Measurements from ENCODE around the gene MTUS2.

MTUS2 gene

DNA sequence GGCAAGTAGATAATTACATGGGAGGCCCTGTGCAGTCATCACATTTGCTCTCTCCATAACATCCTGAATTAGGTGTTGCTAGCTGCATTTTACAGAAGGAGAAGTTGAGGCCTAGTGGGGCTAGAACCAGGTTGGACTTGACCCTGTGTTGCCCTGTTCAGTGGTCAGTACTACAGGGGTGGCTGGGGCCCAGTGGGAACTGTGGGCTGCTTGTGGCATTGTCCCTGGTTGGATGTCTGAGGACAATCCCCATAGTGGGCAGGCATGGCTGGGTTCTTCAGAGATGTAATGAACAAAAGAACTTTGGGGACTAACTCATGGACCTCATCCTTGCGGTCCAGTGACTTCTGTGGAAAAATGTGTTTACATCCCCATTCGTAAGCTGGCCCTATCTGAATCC, 38.9 kb downstream of the MTUS2 start:
- DNase-seq (ENCODE audit: low read depth in 2 of 2) = no peak

DNA sequence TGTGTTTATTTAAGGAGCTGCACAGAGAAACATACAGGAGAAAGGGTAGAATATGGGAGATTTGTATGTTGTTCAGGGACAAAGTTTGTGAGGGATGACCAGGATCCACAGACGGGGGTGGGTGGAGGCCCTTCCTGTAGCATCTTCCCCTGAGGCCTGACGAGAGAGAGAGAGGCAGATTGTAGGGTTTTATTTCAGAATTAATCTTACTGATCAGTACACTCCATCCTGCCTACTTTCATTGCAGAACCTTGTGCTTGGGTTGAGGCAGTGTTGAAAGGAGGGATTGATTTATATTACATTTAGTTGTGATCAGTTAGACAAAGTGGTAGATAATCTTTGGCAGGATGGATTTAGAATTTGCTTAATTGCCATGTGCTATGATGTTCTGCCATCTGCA, 39.6 kb downstream of the MTUS2 start:
- DNase-seq (ENCODE audit: low read depth in 2 of 2) = no peak

DNA sequence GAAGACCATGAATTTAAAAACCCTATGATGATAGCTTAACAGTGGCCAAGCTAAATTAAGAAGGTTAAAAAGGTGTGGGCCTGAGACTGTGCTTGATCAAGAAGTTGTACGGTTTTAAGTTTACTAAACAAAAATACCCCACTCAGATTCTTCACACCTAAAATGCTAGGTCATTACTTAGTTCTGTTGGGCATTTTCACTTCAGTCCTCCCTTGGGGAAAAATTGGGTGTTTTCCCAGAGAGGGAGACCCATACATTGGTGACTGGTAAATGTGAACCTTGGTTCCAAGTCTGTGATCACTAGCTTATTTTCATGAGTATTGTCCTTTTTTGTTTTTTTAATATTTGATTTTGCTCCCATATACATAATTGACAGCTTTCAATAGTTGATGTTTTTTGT, 44.4 kb downstream of the MTUS2 start:
- no peak for DNase-seq (ENCODE audit: low read depth in 2 of 2)

DNA sequence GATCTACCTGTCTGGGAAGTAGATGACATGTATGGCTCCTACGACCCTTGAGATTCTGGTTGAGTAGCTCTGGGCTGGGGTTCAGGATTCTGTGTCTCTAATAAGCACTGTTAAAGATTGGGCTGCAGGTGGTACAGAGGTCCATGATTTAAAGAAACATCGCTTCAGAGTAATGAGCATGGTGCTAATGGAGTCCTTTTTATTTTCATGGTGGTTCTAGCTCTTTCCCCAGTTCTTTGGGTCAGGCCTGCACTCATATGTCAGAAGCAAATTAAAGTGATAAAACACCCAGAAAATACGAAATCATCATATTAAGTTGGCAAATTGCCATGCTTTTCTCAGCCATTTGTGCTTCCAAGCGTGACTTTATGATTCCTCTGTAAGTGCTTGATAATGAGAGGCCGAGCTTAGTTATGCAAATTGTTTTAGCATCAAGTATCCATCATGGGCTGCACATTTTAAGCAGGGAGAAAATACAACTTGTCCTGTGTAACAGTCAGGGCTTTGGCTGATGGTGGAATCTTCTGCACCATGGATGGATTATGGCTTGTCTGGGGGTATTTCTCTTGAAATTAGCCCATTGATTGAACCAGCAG, 45.1 kb downstream of the MTUS2 start:
- no peak for DNase-seq (ENCODE audit: low read depth in 2 of 2)

DNA sequence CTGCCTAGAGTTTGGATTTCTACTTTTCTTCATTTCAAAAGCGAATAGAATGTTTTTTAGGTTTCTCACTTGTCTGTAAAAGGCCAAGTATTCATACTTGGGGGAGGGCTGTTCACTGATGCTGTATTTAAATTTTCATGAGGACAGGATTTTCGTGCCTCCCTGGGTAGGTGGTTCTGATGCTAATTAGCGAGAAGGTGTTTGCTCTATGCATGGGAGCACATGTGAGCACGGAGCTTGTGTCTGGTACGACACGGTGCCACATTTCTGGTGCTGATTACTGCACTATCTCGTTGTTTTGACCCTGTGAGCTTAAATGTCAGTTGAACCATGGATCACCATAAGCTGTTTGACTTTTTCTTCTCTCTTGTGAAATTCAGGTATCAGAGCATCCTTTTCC, 45.8 kb downstream of the MTUS2 start:
- DNase-seq (ENCODE audit: low read depth in 2 of 2) = no peak

DNA sequence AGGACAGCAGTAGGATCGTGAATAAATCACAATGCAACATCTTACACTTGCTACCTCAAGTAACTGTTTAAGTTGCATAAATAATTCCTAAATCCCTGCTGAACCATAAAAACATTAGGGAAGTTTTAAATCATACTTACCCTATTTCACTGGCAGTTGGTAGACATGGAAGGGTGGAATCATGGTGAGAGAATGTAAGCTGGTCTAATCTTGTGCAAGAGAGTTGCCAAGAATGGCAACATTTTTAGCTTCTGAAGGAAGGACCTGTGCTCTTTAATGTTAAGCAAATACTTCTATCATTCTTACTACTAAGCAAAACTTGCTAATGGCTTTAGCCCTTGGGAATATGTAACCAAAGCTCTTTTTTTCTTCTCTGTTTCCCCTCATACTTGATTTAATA, 46.8 kb downstream of the MTUS2 start:
- no peak for DNase-seq (ENCODE audit: low read depth in 2 of 2)

DNA sequence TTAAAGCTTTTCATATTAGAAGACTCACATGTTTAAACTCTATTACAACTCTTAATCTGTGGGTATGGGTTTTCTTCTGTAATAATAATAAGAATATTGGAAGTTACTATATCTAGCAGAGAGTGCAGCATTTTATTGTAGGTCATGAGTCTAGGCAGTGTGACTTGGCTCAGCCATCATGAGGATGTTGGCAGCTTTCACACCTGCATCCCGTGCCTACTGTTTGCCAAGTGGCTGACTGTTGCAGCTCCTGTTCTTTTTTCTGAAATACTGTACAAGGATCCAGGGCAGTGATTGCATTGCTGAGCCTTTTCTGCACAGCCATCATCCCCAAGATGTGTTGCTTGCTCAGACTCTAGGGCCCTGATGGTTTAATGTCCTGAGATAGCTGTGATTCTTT, 47.4 kb downstream of the MTUS2 start:
- no peak for DNase-seq (ENCODE audit: low read depth in 2 of 2)

DNA sequence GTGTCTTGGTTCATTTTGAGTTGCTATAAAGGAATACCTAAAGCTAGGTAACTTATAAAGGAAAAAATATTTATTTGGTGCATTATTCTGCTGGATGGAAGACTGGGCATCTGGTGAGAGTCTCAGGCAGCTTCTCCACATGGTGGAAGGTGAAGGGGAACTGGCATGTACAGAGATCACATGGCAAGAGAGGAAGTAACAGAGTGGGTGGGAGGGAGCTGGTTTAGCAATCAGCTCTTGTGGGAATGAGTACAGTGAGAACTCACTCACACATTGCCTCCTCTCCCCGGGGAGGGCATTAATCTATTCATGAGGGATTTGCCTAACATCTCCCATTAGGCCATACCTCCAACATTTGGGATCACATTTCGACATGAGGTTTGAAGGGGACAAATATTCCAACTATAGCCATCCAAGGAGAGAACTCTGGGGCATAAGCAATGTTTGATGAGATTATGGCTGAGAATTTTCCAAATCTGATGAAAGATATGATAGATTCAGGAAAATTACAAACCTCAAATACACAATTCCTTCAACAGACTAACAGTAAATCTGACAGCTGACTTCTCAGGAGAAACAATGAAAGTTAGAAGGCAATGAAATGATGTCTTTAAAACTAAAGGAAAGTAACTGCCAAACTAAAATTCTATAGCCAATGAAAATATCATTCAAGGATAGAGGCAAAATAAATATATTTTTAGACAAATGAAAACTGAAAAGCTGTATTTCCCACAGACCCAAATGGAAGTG, 52.5 kb downstream of the MTUS2 start:
- DNase-seq (ENCODE audit: low read depth in 2 of 2) = no peak

DNA sequence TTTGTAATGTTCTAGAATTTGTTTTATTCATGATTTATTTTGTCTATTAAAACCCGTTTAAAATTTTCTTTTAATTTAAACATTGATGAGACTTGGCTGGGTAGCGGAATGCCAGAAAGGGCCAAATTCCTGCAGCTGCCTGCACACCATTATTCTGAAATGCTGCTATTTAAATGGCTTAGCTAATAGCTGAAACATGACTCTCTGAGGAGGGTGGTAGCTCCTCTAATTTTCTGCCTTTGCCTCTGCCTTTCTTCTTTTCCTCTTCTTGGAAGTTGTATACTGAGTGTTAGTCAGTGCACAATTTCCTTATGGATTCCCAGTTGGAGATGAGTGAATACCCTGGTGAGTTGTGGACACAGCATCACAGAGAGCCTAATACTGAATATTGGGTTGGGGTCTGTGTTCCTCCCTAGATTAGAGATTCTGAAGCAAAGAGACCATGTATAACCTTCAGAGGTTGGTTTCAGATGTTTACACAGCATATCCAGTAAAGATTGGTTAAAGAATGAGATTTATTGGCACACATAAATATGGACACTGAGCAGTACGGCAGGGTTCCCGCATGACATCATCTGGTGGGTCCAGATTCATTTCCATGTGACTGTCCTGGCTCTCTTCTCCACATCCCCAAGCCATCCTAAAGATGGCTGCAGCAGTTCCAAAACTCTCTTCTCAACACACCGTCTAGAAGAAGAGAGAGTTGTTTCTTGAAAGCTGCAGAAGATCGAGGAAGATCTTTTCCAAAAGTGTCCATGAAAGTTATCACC, 55.9 kb downstream of the MTUS2 start:
- DNase-seq (ENCODE audit: low read depth in 2 of 2) = no peak

DNA sequence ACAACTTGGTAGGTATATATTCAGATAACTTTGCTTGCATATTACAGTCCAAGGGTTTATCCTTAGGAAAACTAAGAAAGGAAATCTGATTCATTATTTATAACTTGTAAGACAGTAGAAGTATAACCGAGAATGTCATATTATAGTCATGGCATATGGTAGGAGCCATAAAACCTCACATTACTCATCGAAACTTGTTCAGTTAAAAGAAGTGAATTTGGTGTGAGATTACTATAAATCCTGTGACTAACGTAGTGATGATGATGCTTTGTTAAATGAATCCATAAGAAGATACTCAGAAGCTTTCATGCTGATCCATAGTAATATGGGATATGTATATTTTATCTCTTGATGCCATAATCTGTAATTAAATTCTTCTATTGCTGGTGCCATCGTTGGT, 57.3 kb downstream of the MTUS2 start:
- no peak for DNase-seq (ENCODE audit: low read depth in 2 of 2)

DNA sequence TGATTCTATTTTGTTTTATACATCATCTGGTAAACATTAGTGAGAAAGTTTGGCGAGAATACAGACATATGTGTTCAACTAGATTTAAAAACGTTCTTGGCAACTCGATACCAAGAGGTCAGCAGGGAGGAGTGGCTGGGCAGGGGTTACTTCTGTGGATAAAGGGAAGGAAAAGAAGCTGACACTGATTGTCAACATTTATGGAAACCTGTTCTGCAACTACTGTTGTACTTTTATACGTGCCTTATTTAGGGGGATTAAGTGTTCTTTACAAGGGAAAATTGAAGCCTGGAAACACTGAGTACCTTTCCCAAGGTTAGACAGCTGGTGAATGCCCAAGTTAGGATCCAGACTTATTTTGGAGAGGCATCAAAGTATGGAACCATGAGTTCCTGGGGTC, 65.0 kb downstream of the MTUS2 start:
- no peak for DNase-seq (ENCODE audit: low read depth in 2 of 2)

DNA sequence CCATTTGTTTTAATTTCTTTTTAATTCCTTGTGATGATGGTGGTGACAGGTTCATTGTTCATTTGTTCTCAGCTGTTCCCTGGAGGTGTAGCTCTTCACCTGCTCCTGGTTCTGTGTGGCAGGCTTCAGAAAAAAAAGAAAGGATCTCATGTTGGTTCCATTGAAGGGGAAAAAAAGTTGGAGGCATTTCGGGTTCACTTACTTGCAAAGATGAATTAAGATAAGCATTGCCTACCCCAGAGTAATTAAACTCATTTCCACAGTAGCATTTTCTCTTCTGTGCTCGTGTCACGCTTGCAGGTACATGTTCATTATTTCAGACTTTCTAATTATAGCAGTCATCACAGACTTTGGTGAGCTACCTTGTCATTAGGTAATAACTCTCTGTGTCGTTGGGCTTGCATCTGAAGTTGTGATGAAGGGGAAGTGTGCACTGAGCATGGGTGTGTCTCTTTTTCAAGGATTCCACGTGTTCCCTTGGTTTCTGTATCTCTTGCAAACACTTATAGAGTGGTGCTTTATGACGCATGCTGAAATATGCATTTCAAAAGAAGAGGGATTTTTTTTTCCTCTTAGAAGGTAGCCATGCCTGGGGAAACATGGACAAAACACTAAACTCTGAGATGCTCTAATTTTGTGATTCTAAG, 69.1 kb downstream of the MTUS2 start:
- DNase-seq (ENCODE audit: low read depth in 2 of 2) = no peak

DNA sequence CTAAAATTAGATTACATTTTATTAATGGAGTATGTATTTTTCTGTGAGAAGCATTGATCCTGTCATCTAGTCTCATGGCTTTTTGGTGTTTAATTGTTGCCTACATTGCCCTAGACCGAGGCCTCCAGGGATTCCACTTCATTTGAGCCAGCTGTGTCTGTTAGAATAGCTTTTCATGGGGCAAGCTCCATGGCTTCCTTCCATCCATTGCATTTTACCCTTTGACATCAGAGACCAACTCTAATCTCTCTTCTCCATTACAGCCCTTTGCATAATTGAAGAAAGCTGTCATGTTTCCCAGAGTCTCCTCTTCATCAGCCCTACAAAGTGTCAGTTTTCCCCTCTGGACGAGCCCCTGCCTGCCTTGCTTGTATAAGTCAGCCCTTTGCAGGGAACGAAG, 70.6 kb downstream of the MTUS2 start:
- DNase-seq (ENCODE audit: low read depth in 2 of 2) = no peak

DNA sequence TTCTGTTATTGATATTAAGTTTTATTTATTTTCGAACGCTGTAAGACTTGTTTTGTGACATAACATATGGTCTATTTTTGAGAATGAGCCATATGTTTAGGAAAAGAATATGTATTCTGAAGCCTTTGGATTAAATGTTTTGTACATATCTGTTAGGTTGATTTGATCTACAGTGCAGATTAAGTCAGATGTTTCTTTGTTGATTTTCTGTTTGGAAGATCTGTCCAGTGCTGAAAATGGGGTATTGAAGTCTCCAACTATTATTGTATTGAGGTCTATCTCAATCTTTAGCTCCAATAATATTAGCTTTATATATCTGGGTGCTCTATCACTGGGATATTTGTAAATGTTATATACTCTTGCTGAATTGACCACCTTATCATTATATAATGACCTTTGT, 97.9 kb downstream of the MTUS2 start:
- no peak for DNase-seq (ENCODE audit: low read depth in 2 of 2)

DNA sequence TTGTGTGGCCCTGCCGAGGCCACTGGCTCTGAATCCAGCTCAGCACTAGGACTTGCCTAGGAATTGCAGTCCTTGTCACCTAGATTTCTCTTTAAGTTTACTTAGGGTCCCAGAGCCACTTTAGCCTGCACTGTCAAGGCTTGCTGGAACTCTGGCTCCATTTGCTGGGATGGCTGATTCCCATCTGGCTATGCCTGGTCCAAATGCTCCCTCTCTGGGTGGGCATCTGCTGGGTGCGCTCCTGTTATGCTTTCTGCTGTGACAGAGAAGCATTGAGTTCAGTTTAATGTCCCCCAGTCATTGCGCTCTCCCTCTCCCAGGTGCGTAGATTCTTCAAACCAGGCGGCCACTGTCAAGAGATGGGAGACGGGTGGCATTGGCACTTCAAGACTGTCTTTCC, 102.2 kb downstream of the MTUS2 start:
- DNase-seq (ENCODE audit: low read depth in 2 of 2) = no peak

DNA sequence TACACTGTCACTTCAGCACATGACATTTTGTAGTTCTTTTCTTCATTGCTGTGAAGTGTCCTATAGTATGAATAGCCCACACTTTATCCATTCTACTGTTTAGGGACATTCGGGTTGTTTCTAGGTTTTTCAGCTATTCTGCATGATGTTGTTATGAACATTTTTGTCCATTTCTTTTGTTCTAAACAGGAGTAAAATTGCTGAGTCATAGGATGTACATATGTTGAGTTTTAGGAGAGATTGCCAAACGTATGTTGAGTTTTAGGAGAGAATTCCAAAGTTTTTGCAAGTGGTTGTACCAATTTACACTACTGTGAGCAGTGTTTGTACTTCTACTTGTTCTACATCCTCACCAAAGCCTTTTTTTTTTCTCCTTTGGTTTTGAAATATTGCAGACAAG, 115.0 kb downstream of the MTUS2 start:
- no peak for DNase-seq (ENCODE audit: low read depth in 2 of 2)

DNA sequence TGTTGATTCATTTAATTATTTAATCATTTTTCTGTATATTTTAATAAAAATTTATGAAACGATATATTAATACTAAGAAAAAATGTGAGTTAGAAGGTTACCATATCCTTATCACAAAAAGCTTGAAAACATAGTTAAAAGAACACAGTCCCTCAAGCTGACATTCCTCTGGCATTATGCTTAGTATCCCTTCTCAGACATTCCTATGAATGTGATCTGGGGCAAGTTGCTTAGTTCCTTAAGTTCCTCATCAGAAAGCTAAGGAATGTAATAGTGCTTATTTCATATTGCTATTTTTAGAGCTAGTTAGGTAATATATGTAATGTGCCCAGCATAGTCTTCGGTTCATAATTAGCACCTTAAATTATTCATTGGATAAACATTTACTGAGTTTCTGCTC, 122.8 kb downstream of the MTUS2 start:
- DNase-seq (ENCODE audit: low read depth in 2 of 2) = no peak

DNA sequence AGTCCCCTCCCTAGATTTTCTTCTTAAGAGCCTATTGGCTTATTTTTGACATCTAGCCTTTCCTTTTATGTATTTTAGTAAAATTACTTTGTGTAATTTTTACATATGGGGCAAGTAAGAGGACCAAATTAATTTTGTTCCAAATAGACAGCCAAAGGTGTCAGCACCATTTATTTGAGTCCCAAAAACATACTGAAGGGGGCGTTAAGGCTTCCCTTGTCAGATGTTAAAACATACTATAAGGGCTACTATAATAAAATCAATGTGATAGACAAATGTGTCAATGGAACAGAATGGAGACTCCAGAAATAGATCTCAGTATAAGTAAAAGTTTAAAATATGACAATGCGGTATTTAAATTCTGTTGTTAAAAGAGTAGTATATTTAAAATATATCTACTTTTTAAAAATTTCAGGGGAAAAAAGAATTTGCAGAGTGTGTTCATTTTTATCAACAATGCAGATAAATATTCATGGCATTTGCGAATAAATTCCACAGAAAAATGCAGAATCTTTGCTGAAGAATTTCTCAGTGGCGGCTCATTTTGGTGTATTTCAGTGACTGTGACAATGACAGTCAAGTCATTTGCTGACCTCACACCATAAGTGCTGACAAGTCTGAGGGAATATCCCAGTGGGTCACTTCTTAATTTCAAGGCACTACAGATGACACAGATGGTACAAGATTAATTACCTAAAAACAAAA, 133.7 kb downstream of the MTUS2 start:
- no peak for DNase-seq (ENCODE audit: low read depth in 2 of 2)

DNA sequence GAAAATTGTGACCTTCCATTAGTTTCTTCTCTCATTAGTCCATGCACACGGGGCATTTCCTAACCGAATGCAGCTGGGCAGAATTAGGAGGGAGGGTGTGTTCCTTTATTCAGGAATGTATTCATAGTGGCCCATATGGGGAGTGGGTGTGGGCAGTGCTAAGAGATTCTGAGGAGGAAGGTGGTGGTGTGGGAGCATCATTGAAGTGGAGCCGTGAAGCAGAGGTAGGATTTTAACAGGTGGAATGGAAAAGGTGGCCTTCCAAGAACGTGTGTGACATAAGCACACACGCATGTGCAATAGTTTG, 134.2 kb downstream of the MTUS2 start:
- no peak for DNase-seq (ENCODE audit: low read depth in 2 of 2)

DNA sequence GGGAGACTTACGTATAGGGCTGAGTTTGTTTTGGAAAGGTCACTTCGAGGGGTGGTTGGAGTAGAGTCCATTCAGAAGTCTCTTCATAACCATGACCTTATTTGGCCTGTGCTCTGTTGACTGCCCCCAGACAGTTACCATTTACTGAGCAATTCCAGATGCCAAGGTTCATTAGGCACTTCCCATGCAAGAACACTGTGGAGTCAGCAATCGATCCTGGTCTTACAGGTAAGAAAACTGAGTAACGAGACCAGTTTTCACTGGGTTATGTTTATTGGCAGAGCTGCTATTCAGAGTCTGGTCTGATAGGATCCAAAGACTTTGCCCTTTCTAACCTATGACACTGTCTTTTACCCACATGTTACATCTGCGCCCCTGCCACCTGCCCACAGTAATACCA, 134.7 kb downstream of the MTUS2 start:
- DNase-seq (ENCODE audit: low read depth in 2 of 2) = no peak

DNA sequence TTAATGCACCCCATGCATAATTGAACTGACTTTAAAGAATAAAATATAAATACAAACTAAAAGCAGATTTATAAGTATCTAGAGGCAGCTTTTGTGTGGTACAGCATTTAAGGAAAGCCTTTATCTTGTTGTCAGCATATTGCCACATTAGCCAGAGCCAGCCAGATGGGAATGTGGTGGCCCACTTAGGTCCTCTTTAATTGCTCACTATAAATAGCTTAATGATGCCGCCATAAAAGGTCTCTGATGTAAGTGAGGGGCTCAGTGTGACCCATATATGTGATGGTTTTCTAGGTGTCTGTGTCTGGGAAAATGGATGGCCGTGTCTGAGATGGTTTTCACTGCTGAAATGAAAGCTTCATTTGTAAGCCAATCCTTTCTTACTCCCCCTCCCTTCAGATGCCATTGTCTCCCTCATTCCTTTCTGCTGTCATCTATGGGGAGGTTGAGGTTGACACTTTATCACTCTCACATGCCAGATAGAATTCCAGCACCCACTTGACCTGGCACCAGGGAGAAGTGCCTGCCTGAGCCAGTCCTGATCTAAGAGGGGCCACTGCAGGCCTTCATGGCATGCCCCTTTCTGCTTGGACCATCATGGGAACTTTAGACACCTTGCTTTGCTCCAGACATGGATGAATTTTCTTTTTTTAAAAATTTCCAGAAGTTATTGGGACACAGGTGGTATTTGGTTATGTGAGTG, 135.3 kb downstream of the MTUS2 start:
- no peak for DNase-seq (ENCODE audit: low read depth in 2 of 2)

DNA sequence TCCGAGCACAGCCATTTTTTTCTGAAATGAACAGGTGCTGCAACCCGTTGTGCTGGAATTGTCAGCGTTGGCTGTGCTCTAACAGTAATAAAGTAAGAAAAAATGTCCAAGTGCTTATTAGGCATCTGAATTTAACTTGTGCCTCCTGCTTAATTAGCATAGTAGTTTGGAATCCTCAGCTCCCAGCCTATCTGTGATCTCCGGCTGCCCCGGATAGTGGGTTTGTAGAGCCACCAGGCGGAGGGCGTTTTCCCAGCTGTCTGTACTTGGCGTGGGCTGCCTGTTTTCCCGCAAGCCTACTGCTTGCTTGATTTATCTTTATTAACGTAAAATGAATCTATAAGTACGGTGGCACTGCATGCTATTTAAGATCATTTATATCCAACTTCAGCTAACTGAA, 137.9 kb downstream of the MTUS2 start:
- no peak for DNase-seq (ENCODE audit: low read depth in 2 of 2)

Data from stimulated activated CD8-positive, alpha-beta memory T cell treated with anti-CD3 and anti-CD28 coated beads, Interleukin-7, amount 100 ng/mL, for 1 hour (primary cell).